PFSK-1 (cell line): ENCODE data around the gene MPPED1.

Experiments
- FOXP2 ChIP-seq: optimal IDR thresholded peaks from 2 replicates; pipeline ENCODE3; 2011; ENCODE audit warnings: borderline replicate concordance, control low read depth, inconsistent platforms; ENCODE audit not compliant: insufficient read depth; ENCODE audit errors: extremely low read length, extremely low read depth
- POLR2AphosphoS5 ChIP-seq: IDR thresholded peaks from 2 replicates; pipeline ENCODE4 v1.6.1; 2012; ENCODE audit warnings: low read depth, mild to moderate bottlenecking, control low read depth, low read length, moderate library complexity
- SIN3A ChIP-seq: IDR thresholded peaks from 2 replicates; pipeline ENCODE4 v1.6.1; 2012; ENCODE audit warnings: mild to moderate bottlenecking, low read length, moderate library complexity, borderline replicate concordance; ENCODE audit not compliant: insufficient read depth
- TAF1 ChIP-seq: IDR thresholded peaks from 2 replicates; pipeline ENCODE4 v1.6.1; 2012; ENCODE audit warnings: low read length, control low read depth, borderline replicate concordance; ENCODE audit not compliant: insufficient read depth
- TF ChIP-seq, protein P1 (sequence below), 2 experiments: IDR thresholded peaks; 2 replicates each; pipeline versions ENCODE4 v1.6.1 to v1.8.0; 2011 to 2012; ENCODE audit warnings: low read depth in 2 of 2, low read length in 2 of 2, control low read depth in 1 of 2, inconsistent platforms in 1 of 2, mild to moderate bottlenecking in 1 of 2, moderate library complexity in 1 of 2; ENCODE audit not compliant: insufficient read depth in 1 of 2

Gene MPPED1

DNA sequence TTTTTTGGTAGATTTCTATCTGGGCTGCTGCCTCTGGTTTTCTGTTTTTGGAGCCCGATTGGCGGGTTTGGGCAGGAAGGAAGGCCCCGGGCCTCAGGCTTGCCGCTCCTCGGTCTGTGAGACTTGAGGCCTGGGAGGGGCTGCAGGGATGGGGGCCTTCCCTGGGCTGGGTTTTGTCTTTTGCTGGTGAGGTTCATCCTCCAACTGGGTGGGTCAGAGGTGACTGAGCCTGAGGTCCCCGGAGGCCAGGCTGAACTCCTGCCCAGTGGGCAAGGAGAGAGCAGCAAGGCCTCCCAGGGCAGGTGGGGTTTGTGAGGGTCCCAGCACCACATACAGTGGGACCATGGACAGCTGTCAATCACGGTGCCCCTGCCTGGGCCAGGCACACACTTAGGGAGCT, 15.0 kb downstream of the MPPED1 start:
- no peak for TF ChIP-seq SIN3A
- TF ChIP-seq POLR2AphosphoS5, result no peak
- TF ChIP-seq FOXP2, result no peak
- TF ChIP-seq TAF1, result no peak
- TF ChIP-seq, protein P1, sequence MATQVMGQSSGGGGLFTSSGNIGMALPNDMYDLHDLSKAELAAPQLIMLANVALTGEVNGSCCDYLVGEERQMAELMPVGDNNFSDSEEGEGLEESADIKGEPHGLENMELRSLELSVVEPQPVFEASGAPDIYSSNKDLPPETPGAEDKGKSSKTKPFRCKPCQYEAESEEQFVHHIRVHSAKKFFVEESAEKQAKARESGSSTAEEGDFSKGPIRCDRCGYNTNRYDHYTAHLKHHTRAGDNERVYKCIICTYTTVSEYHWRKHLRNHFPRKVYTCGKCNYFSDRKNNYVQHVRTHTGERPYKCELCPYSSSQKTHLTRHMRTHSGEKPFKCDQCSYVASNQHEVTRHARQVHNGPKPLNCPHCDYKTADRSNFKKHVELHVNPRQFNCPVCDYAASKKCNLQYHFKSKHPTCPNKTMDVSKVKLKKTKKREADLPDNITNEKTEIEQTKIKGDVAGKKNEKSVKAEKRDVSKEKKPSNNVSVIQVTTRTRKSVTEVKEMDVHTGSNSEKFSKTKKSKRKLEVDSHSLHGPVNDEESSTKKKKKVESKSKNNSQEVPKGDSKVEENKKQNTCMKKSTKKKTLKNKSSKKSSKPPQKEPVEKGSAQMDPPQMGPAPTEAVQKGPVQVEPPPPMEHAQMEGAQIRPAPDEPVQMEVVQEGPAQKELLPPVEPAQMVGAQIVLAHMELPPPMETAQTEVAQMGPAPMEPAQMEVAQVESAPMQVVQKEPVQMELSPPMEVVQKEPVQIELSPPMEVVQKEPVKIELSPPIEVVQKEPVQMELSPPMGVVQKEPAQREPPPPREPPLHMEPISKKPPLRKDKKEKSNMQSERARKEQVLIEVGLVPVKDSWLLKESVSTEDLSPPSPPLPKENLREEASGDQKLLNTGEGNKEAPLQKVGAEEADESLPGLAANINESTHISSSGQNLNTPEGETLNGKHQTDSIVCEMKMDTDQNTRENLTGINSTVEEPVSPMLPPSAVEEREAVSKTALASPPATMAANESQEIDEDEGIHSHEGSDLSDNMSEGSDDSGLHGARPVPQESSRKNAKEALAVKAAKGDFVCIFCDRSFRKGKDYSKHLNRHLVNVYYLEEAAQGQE (IDR thresholded peaks at IDR 0.05; ENCODE audit: insufficient read depth in 1 of 2, low read depth in 2 of 2, low read length in 2 of 2), result no peak

GRCh38 chr22:43427296-43428004, 15.6 kb downstream of the MPPED1 start:
- TF ChIP-seq POLR2AphosphoS5 (no peak), SIN3A (no peak), TAF1 (no peak), FOXP2 (no peak)
- TF ChIP-seq, protein P1 (IDR thresholded peaks at IDR 0.05; ENCODE audit: insufficient read depth in 1 of 2, low read depth in 2 of 2, low read length in 2 of 2), result no peak

DNA sequence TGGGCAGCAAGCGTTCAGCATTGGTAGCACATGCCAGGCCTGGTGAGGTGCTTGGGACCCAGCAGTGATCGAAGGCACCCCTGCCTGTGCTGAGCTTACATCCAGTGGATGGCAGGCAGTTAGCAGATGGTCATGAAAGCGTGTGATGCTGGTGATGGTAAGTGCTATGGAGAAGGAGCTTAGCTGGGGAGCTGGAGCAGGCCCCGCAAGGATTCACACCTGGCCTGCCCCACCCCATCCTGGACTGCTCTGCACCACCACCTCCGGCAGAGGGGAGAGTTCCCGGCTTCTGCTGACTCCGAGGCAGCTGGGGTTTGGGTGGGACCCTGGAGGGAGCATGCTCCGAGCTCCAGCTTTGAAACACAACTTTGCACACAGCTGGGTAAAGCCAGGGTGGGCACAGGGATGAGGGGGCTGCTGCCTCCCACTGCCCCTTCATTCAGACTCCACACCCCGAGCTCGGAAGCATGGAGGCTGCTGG, 16.2 kb downstream of the MPPED1 start:
- TF ChIP-seq POLR2AphosphoS5 (no peak), TAF1 (no peak), FOXP2 (no peak), SIN3A (no peak)
- TF ChIP-seq, protein P1 (IDR thresholded peaks at IDR 0.05; ENCODE audit: insufficient read depth in 1 of 2, low read depth in 2 of 2, low read length in 2 of 2), result no peak

DNA sequence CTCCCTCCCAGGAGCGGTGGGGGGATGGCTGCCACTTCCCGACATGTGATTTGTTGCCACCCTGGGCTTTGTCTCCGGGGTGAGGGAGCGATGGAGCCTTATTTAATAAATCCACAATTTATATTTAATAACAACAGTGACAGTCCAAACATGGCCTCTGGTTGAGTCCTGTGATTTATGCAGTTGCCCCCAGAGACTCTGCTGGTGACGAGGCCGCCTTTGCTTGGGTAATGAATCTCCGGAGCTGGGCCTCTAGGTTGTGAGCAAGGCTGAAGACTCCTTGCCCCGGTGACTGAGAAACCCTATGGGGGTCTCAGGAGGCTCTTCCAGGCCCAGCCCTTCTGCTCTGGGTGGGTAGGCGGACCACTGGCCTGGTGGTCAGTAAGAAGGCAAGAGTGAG, 16.7 kb downstream of the MPPED1 start:
- no peak for TF ChIP-seq SIN3A
- no peak for TF ChIP-seq FOXP2
- TF ChIP-seq, protein P1 (IDR thresholded peaks at IDR 0.05; ENCODE audit: insufficient read depth in 1 of 2, low read depth in 2 of 2, low read length in 2 of 2), result no peak
- no peak for TF ChIP-seq TAF1
- TF ChIP-seq POLR2AphosphoS5, result no peak

DNA sequence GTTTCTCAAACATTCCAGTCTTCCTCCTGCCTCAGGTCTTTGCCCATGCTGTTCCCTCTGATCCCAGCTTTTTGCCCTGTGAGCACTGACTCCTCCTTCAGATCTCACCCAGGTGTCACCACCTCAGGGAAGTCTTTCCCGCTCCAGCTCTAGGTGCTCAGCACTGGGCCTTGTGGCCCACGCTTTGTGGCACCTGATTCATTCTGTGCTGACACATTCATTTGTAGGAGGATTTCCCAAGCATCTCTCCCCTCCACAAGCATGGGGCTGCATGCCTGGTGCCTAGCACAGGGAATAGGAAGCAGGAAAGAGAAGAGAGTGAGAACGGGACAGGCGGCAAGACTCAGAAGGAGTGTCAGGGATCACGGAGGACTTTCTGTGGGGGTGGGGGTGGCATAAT, 17.6 kb downstream of the MPPED1 start:
- TF ChIP-seq, protein P1 (IDR thresholded peaks at IDR 0.05; ENCODE audit: insufficient read depth in 1 of 2, low read depth in 2 of 2, low read length in 2 of 2), result no peak
- TF ChIP-seq FOXP2, result no peak
- TF ChIP-seq TAF1, result no peak
- TF ChIP-seq POLR2AphosphoS5, result no peak
